GM18508 (cell line): Measurements from ENCODE around the gene EGR4.

Experiments
- ATAC-seq: cut with Tn5 transposase; IDR thresholded peaks from one replicate; pipeline ENCODE4 v1.9.1; 2021; ENCODE audit warnings: moderate number of reproducible peaks; ENCODE audit not compliant: insufficient read depth, unreplicated experiment

Gene EGR4

GRCh38 chr2:73293534-73294171 is at the start of gene EGR4:
Gene EGR4, minus strand, starts transcription at chr2:73293548. Its CDS starts 231 bp downstream, at chr2:73293317.
- peak; percentile 90 for ATAC-seq

DNA sequence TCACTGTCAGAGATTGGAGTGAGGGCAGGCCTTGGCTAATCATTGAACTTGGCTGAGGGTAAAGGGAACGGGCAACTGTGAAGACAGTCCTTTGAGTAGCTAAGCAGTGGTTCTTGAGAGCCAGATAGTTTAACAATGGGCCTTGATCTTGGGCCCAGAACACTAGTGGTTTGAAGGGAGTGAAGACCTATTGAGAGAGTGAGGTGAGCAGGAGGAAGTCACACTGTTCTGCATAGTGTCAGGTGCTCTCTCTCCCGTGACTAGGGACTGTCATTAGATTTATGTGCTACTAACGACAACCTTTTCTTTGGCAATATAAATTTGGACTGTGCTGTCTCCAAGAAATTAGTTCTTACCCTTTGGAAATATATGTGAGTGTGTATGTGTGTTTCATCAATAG is 47.7 kb upstream of the EGR4 start:
- no peak for ATAC-seq

DNA sequence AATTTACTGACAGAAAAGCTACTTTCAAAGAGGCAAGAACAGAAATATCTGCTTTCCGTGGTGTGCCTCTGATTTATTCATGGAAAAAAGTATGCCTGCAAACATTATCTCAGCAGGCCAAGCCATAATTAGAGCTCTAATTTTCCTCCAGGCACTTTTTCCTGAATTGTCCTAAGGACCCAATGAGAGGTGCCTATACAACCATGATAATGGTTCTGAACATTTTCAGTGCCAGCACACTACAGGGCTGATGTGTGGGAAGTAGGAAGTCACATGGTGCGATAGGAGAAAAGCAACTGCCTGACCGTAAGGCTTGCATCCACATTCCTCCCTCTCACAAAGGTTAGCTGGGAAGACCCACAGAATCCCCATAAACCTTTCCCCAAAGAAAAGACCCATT is 45.9 kb upstream of the EGR4 start:
- no peak for ATAC-seq

GRCh38 chr2:73337828-73338227 is 44.5 kb upstream of the EGR4 start:
- ATAC-seq = no peak

DNA sequence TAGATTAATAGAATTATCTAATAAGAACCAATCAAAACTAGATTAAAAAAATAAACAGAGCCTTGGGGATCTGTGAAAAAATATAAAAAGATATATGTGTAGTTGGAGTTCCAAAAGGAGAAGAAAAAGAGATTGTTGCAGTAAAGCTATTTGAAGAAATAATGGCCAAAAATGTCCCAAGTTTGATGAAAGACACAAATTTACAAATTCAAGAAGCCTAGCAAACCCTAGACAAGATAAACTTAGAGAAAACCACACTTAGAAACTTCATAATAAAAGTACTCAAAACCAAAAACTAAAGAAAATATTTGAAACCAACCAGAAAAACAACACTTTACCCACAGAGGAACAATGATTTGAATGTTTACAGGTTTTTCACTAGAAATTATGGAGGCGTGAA is 41.3 kb upstream of the EGR4 start:
- no peak for ATAC-seq

DNA sequence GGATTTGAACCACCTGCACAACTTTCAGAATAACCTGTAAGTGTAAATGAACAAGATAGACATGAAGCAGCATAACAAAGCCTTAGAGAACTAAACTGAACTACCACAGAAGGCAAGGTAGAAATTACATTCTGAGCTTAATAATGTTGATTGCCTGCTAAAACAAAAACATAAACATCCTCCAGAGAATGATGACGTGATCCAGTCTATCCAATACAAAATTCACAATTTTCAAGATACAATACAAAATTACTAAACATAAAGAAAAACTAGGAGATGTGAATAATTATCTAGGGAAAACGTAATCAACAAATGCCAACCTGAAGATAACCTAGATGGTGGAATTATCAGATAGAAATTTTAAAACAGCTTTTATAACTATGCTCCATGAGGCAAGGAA is 40.7 kb upstream of the EGR4 start:
- no peak for ATAC-seq

GRCh38 chr2:73333564-73333963 is 40.2 kb upstream of the EGR4 start:
- ATAC-seq = no peak

DNA sequence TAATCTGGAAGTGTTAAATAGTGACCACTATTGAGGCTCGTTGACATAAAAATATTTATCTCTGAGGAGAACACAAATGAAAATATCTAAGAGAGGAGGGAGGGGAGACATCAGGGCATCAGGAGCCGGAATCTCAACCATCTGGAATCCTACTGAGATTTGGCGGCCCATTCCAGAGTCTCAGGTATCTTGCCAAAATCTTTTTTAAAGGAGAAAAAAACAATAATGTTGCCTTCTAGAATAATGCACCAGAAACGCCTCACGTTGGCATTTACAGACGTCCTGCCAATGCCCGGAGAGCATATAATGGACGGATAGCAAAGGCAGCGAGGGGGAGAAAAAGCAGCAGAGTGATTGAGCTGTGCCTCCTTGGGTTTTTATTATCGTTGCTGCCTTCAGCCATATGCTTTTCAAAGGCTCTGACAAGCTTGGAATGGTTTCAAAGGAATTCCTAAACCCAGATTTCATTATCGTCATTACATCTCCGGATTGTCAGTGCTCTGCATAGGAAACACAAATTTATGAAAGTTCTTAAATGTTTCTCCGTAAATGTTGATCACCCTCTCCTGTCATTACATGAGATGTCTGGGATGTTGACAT is 30.9 kb upstream of the EGR4 start:
- no peak for ATAC-seq

- ATAC-seq = no peak
Measured at GRCh38 chr2:73323551-73323950, 30.2 kb upstream of the EGR4 start.

GRCh38 chr2:73314441-73314840 is 21.1 kb upstream of the EGR4 start:
- no peak for ATAC-seq

DNA sequence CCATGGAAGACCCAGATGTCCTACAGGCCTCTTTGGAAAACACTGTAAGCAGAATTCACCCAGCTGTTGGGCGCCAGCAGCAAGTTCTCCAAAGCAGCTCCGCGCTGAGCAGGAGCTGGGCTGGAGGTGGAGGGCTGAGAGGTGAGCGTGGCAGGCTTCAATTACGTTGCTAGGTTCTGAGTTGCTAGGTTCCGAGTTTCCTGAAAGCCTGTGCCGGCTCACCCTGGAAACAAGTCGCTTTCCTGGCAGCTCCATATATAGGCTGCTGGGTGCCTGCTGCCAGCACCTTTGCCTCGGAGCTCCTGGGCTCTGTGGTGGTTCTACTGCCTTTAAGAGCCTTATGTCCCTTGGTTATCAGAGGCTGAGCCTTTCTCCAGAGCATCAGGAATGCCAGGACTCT is 14.4 kb upstream of the EGR4 start:
- no peak for ATAC-seq

- ATAC-seq = no peak
Measured at GRCh38 chr2:73301636-73302035, 8.3 kb upstream of the EGR4 start.

GRCh38 chr2:73300926-73301325 is 7.6 kb upstream of the EGR4 start:
- ATAC-seq = no peak

- no peak for ATAC-seq
Measured at GRCh38 chr2:73297586-73297985, 4.2 kb upstream of the EGR4 start.

GRCh38 chr2:73297151-73297559 is 3.8 kb upstream of the EGR4 start:
- ATAC-seq = no peak

DNA sequence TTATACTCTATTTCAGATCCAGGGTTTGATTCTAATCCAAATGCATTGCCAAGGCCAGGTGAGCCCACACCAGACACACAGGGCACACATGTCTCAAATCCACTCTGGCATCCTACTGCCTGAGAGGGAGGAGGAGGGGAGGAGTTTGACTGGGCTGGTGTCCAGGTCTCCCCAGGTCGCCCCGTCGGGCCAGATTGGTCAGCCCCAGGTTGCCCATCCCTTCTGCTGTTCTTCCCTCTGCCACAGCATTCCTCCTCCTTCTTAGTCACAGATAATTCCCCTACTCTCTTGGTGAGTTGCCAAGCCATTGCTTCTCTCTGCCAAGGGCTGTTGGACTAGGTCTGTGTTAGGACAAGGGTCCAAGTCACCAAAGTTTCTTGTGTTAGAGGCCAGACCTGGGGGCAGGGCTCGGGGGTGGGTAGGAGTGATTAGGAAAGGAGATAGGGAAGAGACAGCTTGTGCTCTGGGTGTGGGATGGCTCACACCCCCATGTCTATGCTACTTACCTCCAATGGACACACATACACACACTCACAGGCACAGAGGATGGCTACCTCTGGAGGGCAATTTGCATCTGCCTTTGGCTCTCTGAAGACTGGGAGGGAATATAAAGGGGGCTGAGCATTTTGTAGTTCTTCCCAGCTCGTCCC is 2.5 kb upstream of the EGR4 start:
- no peak for ATAC-seq

- ATAC-seq = no peak
Measured at GRCh38 chr2:73294239-73294638, 891 bp upstream of the EGR4 start.

GRCh38 chr2:73292906-73293533 is 328 bp downstream of the EGR4 start:
- no peak for ATAC-seq

- no peak for ATAC-seq
Measured at GRCh38 chr2:73292316-73292905, 937 bp downstream of the EGR4 start.

DNA sequence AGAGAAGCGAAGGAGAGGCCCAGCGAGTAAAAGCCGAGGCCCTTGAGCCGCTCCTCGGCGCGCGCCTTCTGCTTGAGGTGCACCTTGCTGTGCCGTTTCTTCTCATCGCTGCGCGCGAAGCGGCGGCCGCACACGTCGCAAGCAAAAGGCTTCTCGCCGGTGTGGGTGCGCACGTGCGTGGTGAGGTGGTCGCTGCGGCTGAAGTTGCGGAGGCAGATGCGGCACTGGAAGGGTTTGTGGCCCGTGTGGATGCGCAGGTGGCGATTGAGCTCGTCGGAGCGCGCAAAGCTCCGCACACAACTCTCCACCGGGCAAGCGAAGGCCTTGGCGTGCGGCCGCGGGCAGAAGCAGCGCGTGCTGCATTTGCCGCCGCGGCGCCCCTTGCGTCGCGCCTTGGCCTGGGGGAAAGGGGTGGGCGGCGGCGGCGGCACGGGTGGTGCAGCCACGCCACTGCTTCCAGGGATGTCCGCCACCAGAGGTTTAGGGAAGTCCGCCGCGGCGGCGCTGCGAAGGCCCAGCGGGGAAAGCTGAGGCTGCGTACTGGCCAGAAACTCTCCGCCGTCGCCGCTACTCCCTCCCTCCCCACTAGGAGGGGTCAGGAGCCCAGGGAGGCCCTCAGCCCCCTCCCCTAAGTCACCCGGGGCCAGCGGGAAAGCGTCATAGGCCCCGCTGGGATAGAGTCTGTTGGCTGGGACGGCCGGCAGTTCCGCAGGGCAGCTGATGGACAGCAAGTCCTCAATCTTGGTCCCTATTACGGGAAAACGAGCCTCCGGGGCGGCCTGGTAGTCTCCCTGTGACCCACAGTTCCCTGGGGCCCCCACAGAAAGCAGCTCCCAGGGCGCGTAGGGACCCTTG is 1.7 kb downstream of the EGR4 start:
- no peak for ATAC-seq
